Measurements from ENCODE around the gene ADGRG3.

GRCh38 chr16:57658130-57658877 lies 9.8 kb upstream of the ADGRG3 start:
- TF ChIP-seq EZH2 (IDR thresholded peaks at IDR 0.05; ENCODE audit: insufficient read depth, low read length) (no peak), CTCF (IDR thresholded peaks at IDR 0.05; ENCODE audit: insufficient read depth, low read depth, low read length) (no peak)
